T-helper 1 cell treated with Interleukin-12 subunit alpha and Interleukin-12 subunit beta and Interleukin-4 antibody, amounts not matched to agents 30 μg/mL and 1 μg/mL, for 36 hours (primary cell): ENCODE results near the gene DAZAP2.
"Not testable (repeated sequence)": the region's sequence is repeated elsewhere in the genome, so short reads cannot be mapped to it uniquely, and the experiment has no call there.

ENCODE experiments used
- H3K27ac Mint-ChIP-seq: one replicate; pipeline ENCODE4 v1.8.0; 2021; ENCODE audit warnings: mild to moderate bottlenecking, mixed read lengths
- H3K27me3 Mint-ChIP-seq: one replicate; pipeline ENCODE4 v1.8.0; 2021; ENCODE audit warnings: low read depth, mixed read lengths
- H3K36me3 Mint-ChIP-seq: one replicate; pipeline ENCODE4 v1.8.0; 2021; ENCODE audit warnings: low read depth, mixed read lengths
- H3K4me1 Mint-ChIP-seq: one replicate; pipeline ENCODE4 v1.8.0; 2021; ENCODE audit warnings: low read depth, mixed read lengths
- H3K4me3 Mint-ChIP-seq: one replicate; pipeline ENCODE4 v1.8.0; 2021; ENCODE audit warnings: mild to moderate bottlenecking, moderate library complexity, mixed read lengths
- H3K9me3 Mint-ChIP-seq: one replicate; pipeline ENCODE4 v1.8.0; 2021; ENCODE audit warnings: mixed read lengths

Gene DAZAP2

DNA sequence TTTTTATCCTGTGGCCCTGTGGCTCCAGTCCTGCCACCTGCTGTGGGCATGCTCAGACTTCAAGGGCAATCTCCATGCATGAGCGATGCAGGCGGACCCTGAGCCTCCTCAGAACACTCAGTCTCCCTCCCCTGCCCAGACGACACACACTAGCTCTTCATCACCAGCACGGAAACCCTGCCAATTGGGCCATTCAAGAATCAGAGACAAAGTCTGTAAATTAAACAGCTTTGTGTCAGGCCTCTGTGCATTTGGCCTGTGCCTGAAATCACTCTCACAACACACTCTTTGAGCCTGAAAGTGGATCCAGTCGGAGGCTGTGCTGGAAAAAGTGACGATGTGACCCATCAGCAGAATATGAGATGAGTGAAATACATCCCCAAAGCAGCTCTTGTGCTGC is 33.3 kb upstream of the DAZAP2 start:
- Mint-ChIP-seq H3K27ac (no peak overlapping the region), H3K36me3 (no peaks in the 10 kb centered on the region), H3K9me3 (no peaks in the 10 kb centered on the region), H3K4me1 (peaks cover 12% of the 10 kb centered on the region), H3K4me3 (no peak overlapping the region), H3K27me3 (no peaks in the 10 kb centered on the region)

DNA sequence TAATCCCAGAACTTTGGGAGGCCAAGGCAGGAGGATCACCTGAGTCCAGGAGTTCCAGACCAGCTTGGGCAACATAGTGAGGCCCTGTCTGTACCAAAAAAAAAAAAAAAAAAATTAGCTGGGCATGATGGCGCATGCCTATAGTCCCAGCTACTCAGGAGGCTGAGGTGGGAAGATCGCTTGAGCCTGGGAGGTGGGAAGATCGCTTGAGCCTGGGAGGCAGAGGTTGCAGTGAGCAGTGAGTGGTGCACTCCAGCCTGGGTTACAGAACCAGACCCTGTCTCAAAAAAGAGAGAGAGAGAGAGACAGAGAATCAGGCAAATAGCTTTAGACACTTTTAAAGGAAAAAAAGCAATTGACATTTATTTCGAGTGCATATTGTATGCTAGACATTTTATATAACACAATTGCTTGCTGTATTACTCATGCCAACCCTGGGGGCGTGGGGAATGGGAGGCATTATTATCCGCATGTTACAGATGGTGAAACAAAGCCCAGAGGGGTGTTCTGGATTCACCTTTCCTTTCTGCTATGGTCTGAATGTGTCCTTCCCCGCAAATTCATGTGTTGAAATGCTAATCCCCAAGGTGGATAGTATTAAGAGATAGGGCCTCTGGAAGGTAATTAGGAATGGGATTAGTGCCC is 30.5 kb upstream of the DAZAP2 start:
- Mint-ChIP-seq H3K4me1 (peaks cover 5% of the 10 kb centered on the region), H3K9me3 (no peaks in the 10 kb centered on the region), H3K27ac (no peak overlapping the region), H3K4me3 (no peak overlapping the region), H3K36me3 (no peaks in the 10 kb centered on the region), H3K27me3 (no peaks in the 10 kb centered on the region)

DNA sequence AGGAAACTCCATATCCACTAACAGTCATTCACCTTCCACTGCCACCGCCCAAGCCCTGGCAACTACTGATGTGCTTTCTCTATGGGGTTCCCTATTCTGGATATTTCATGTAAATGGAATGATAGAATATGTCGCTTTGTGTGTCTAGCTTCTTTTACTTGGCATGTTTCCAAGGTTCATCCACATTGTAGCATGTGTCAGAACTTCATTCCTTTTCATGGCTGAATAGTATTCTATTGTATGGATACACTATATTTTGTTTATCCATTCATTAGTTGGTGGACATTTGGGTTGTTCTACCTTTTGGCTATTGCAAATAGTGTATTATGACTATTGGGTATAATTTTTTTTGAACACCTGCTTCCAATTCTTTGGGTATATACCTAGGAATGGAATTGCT is 29.4 kb upstream of the DAZAP2 start:
- Mint-ChIP-seq H3K9me3 (no peaks in the 10 kb centered on the region), H3K27me3 (no peaks in the 10 kb centered on the region), H3K4me1 (no peaks in the 10 kb centered on the region), H3K27ac (no peak overlapping the region), H3K4me3 (no peak overlapping the region), H3K36me3 (no peaks in the 10 kb centered on the region)

DNA sequence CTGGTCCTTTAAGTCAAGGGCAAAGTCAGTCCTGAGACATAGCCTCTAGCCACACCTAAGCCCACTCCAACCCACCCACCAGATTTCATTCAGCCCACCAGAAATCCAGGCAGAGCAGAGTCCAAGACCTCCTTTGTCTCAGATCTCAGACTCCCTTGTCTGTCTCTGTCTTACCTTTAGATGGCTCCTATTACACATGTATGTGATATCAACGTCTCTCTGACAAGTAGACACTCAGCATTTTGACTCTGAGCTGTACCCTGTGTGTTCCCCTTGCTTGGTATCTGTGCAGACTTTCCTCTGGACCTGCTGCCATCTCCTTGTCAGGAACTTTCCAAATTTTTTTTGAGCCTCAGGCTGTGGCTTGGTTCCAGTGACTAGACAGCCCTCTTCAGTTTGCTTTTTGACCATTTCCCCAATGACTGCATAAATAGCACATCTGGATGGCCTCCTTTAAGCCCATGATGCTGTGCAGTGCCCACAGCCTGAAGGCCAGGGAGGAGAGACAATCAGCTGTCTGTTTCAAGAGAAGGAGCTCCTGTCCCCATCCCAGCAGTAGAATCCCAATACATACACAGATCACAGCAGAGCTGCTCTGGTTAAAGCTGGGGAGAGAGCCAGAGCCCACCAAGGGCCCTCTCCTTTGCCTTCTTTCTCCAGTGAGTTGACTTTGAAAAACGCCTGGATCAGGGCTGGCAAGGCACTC is 27.8 kb upstream of the DAZAP2 start:
- Mint-ChIP-seq H3K4me1 (no peaks in the 10 kb centered on the region), H3K4me3 (no peak overlapping the region), H3K9me3 (no peaks in the 10 kb centered on the region), H3K27ac (no peak overlapping the region), H3K36me3 (no peaks in the 10 kb centered on the region), H3K27me3 (no peaks in the 10 kb centered on the region)

DNA sequence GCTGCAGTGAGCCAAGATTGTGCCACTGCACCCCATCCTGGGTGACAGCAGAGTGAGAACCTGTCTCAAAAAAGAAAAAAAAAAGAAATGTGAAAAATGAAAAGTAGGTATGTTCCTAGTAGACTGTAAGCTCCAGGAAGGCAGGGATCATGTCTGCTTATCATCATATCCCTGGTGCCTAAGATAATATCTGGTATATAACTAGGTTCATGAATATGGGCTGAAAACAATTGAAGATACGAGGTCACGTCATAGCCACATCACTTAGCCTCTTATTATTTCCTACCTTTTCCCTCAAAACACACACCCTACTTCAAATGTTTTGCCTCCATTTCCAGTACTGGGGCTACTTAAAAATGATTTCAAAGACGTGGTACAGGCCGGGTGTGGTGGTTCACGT is 23.7 kb upstream of the DAZAP2 start:
- no peak overlapping the region for H3K4me3 Mint-ChIP-seq
- no peaks in the 10 kb centered on the region for H3K27me3 Mint-ChIP-seq
- no peaks in the 10 kb centered on the region for H3K36me3 Mint-ChIP-seq
- no peaks in the 10 kb centered on the region for H3K9me3 Mint-ChIP-seq
- peaks cover 13% of the 10 kb centered on the region for H3K4me1 Mint-ChIP-seq
- no peak overlapping the region for H3K27ac Mint-ChIP-seq

DNA sequence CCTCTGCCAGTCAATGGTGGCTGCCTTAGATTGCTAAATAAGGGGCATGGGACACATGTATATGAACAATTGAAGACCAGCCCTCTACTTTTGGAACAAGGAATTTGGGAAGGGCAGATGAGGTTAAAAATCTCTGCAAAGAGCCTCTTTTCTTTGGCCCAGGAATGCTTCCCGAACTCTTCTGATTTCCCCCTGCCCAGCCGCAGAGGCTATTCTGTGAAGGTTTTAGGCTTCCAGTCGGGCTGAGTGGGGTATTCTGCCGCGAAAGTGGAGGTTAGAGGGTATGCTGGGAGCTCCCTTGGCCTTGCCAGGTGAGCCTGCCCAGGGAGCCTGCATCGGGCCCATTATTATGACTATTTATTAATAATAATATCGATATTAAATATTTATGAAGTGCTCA is 22.0 kb upstream of the DAZAP2 start:
- Mint-ChIP-seq H3K36me3 (no peaks in the 10 kb centered on the region), H3K9me3 (no peaks in the 10 kb centered on the region), H3K4me1 (peaks cover 13% of the 10 kb centered on the region), H3K27ac (no peak overlapping the region), H3K27me3 (no peaks in the 10 kb centered on the region), H3K4me3 (peak overlapping the region; percentile 57)

DNA sequence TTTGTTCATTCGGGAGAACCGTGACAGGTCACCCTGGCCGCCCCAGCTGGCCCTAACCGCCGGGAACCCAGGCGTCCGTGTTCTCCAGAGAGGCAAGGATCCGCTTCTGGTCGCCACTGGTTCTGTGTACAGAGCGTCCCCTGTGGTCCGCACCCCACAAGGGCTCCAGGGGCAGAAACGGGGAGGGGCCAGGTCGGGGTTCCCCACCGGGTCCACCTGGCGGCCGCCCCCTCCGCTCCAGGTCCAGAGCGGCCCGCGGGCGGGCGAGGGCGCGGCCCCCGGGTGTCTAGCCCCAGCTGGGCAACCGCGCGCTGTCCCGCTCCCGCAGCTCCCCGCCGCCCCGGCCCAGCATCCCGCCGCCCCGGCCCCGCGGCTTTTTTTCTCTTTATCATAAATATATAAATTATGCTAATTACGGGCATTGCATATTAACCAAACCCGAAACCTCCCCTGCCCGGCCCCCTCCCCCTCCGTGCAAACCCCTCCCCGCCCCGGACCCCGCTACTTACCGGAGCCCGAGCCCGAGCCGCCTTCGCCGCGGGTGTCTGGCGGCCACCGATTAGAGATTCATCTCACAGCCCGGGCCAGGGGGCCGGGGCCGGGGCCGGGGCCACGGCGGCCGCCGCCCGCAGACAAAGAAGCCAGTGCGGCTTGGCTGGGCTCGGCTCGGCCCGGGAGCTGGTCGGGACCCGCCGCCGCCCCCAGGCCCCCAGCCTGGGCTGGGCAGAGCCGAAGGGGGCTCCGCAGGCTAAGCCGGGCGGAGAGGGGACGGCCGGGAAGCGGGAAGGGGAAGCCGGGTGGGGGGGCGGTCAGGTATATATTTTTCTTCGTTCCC is 21.3 kb upstream of the DAZAP2 start:
- H3K36me3 Mint-ChIP-seq, result no peaks in the 10 kb centered on the region
- H3K4me3 Mint-ChIP-seq, result peak overlapping the region; percentile 77
- H3K4me1 Mint-ChIP-seq, result peaks cover 13% of the 10 kb centered on the region
- no peak overlapping the region for H3K27ac Mint-ChIP-seq
- no peaks in the 10 kb centered on the region for H3K9me3 Mint-ChIP-seq
- no peaks in the 10 kb centered on the region for H3K27me3 Mint-ChIP-seq

DNA sequence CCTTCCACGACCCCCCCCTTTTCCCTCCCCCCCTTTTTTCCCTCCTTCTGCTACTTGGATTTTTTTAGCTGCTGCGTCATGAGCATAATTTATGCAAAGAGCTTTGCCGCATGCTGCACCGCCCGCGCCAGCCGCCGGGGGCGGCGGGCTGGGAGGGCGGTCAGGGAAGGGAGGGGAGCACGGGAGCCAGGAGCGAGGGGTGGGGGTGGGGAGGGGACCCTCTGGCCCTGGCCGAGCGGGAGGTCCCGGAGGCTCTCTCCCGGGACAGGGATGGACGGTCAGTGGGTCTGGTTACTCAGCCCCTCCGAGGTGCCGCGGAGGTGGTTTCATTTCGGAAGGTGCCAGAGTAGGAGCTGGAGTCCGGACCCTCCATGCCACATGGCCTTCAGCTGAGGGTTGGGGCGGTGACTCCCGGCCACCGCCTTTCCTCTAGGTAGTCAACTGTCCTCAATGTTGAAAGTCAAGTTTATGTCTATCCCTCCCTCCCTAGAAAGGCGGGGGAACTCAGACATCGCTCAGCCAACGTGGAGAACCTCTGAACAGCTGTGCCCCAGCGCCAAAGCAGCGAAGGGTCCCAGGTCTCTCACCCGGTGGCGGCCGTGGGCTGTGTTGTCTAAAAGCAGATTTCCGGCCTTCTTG is 20.5 kb upstream of the DAZAP2 start, which contains the start of gene POU6F1:
Gene POU6F1, minus strand, starts transcription at position 95 of the 639 bp plus-strand sequence. CDS start 11,226 bp downstream, outside the sequence.
- Mint-ChIP-seq H3K9me3 (no peaks in the 10 kb centered on the region), H3K36me3 (no peaks in the 10 kb centered on the region)

DNA sequence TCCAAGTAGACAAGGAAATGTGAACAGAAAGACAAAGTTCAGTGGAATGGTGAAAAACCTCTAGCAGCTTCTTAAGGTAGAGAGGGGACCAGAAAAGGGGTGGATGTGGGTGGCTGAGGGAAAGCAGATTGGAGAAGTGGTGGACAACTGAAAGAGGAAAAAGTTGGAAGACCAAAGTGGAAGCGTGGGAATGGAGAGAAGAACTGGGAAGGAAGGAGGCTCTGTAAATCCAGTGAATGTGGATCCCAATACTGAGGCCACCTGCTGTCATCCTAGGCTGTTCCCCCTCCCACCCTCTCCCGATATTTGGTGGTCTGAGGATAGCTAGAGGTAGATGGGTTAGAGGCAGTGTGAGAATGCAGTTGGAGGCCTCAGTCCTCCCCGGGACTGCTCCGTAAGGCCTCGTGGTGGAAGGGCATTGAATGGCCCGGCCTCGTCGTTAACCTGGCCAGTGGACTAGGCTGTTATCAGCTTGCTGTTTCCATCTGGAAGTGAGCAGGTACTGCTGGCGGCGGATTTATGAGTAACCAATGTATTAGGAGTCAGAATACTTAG is 19.9 kb upstream of the DAZAP2 start:
- Mint-ChIP-seq H3K4me1 (peaks cover 13% of the 10 kb centered on the region), H3K36me3 (no peaks in the 10 kb centered on the region), H3K27me3 (no peaks in the 10 kb centered on the region), H3K9me3 (no peaks in the 10 kb centered on the region), H3K27ac (peak overlapping the region; percentile 62), H3K4me3 (peak overlapping the region; percentile 77)

More for the DNA sequence above, 20.5 kb upstream of the DAZAP2 start, which contains the start of gene POU6F1:
- H3K27ac Mint-ChIP-seq, result peak within 1 kb of the TSS; percentile 62
- H3K4me1 Mint-ChIP-seq, result peaks cover 13% of the 10 kb centered on the region
- peak within 1 kb of the TSS; percentile 77 for H3K4me3 Mint-ChIP-seq
- no peaks in the 10 kb centered on the region for H3K27me3 Mint-ChIP-seq

DNA sequence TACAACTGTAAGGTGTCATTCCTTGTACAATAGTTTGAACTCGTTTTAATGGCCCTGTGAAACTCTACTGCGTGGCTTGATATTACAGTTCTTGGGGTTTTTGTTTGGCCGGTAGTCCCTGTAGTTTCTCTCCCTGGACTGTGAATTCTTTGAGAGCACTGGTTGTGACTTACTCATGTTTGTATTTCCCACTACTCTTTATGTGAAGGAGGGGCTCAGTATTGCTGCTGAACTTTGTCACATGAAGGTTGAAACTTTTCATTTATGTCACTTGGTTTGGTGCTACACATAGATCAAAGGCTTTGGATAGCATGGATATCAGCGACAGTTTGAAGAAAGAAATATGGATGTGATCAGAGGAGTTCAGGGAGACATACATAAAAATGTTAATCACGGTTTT is 19.3 kb upstream of the DAZAP2 start:
- Mint-ChIP-seq H3K9me3 (no peaks in the 10 kb centered on the region), H3K36me3 (no peaks in the 10 kb centered on the region), H3K27me3 (no peaks in the 10 kb centered on the region), H3K4me3 (peak overlapping the region; percentile 10), H3K27ac (peak overlapping the region; percentile 10), H3K4me1 (peaks cover 13% of the 10 kb centered on the region)

DNA sequence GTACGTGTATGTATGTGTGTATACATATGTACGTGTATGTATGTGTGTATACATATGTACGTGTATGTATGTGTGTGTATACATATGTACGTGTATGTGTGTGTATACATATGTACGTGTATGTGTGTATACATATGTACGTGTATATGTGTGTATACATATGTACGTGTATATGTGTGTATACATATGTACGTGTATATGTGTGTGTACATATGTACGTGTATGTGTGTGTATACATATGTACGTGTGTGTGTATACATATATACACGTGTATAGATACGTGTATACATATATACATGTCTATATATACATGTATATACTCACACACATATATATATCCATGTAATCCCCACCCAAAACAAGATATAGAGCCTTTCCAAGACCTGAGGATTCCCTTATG is 18.8 kb upstream of the DAZAP2 start:
- H3K4me3 Mint-ChIP-seq, H3K9me3 Mint-ChIP-seq, H3K27me3 Mint-ChIP-seq, H3K36me3 Mint-ChIP-seq, H3K27ac Mint-ChIP-seq: not testable (repeated sequence)
- H3K4me1 Mint-ChIP-seq, result peaks cover 13% of the 10 kb centered on the region

DNA sequence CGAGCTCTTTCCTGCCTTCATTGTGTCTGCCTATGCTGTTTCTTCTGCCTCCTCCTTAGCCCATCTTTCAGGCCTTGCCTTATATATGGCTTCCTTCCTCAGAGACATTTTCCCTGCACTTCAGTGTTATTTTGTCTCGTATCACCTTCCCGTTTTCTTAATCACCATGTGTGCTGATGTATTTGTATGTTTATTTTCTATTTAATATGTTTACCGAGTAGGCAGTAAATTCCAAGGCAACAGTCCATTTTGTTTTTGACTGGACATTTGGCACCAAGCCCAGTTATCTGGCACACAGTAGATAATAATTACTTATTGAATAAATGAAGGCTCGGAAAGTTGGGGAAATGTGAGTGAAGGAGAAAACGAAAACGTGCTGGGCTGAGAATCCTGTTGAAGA is 16.2 kb upstream of the DAZAP2 start:
- Mint-ChIP-seq H3K9me3 (no peaks in the 10 kb centered on the region), H3K4me3 (no peak overlapping the region), H3K27me3 (no peaks in the 10 kb centered on the region), H3K4me1 (peaks cover 10% of the 10 kb centered on the region), H3K36me3 (no peaks in the 10 kb centered on the region), H3K27ac (no peak overlapping the region)

DNA sequence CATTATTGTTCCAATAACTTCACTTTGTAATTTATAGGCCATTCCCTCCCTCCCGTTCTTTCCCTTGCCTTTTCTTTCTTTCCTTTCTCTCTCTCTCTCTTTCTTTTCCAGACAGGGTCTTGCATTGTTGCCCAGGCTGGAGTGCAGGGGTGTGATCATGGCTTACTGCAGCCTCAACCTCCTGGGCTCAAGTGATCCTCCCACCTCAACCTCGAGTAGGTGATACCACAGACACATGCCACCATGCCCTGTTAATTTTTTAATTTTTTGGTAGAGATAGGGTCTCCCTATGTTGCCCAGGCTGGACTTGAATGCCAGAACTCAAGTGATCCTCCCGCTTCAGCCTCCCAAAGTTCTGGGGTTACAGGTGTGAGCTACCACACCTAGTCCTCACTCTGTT is 14.0 kb upstream of the DAZAP2 start:
- no peak overlapping the region for H3K27ac Mint-ChIP-seq

DNA sequence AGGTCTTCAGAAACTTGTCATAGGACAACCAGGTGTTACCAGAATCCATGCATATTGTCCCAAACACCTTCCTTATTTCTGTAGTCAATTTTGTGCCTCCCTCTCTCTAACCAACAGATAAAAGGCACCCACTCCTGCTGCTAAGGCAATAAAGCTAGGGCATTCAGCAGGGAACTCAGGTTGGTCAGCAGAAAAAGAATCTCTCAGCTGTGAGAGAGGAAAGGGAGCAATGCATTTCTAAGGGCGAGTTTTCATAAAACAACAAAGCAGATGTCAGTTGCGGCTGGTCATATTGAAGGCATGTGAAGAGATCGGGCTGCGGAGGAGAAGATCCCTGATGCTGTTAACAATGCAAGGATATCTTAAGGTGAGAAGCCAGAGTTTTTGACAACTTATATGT is 13.4 kb upstream of the DAZAP2 start:
- H3K27ac Mint-ChIP-seq, result no peak overlapping the region
- H3K27me3 Mint-ChIP-seq, result no peaks in the 10 kb centered on the region
- no peaks in the 10 kb centered on the region for H3K4me1 Mint-ChIP-seq
- H3K9me3 Mint-ChIP-seq, result no peaks in the 10 kb centered on the region
- H3K4me3 Mint-ChIP-seq, result no peak overlapping the region
- H3K36me3 Mint-ChIP-seq, result no peaks in the 10 kb centered on the region

More for the DNA sequence above, 14.0 kb upstream of the DAZAP2 start:
- Mint-ChIP-seq H3K9me3 (no peaks in the 10 kb centered on the region), H3K27me3 (no peaks in the 10 kb centered on the region), H3K36me3 (no peaks in the 10 kb centered on the region), H3K4me1 (no peaks in the 10 kb centered on the region), H3K4me3 (no peak overlapping the region)
